ENCODE results near the gene MYOM1. TPM values are rescaled to one million over a fixed set of nuclear protein-coding genes. Genes with fewer than 3 reads are reported as not detected.

Gene MYOM1
- total RNA-seq, 1 donor from 2014 or later: 1.2 TPM

- Histone ChIP-seq H3K36me3 (no peaks in the 10 kb centered on the region), H3K4me3 (no peak overlapping the region), H3K27ac (peak overlapping the region; percentile 56), H3K27me3 (no peaks in the 10 kb centered on the region), H3K9me3 (no peaks in the 10 kb centered on the region), H3K4me1 (peaks cover 12% of the 10 kb centered on the region)
- TF ChIP-seq POLR2A (IDR thresholded peaks at IDR 0.05): no peak
- TF ChIP-seq CTCF (IDR thresholded peaks at IDR 0.05): no peak
- TF ChIP-seq POLR2AphosphoS5 (IDR thresholded peaks at IDR 0.05; ENCODE audit: insufficient read depth in 1 of 2, low read depth in 1 of 2): no peak
- no peak for DNase-seq (ENCODE audit: extremely low spot score in 2 of 2)
- intact Hi-C loops (cut with DNase I): loop anchor here (10.0 kb wide), 1 partner anchor 89 kb away; the partner anchor contains the start of gene MYL12A
Measured at GRCh38 chr18:3156325-3156640, 63.5 kb downstream of the MYOM1 start.

- intact Hi-C loops (cut with DNase I): loop anchor here (10.0 kb wide), 1 partner anchor 91 kb away; the partner anchor contains the start of gene MYL12A
- Histone ChIP-seq H3K27me3 (no peaks in the 10 kb centered on the region), H3K4me3 (no peak overlapping the region), H3K4me1 (peaks cover 12% of the 10 kb centered on the region), H3K27ac (no peak overlapping the region), H3K36me3 (no peaks in the 10 kb centered on the region), H3K9me3 (no peaks in the 10 kb centered on the region)
- no peak for TF ChIP-seq CTCF (IDR thresholded peaks at IDR 0.05)
- no peak for TF ChIP-seq POLR2AphosphoS5 (IDR thresholded peaks at IDR 0.05; ENCODE audit: insufficient read depth in 1 of 2, low read depth in 1 of 2)
- TF ChIP-seq POLR2A (IDR thresholded peaks at IDR 0.05): no peak
- no peak for DNase-seq (ENCODE audit: extremely low spot score in 2 of 2)
Measured at GRCh38 chr18:3154214-3154613, 65.6 kb downstream of the MYOM1 start.

- TF ChIP-seq POLR2A (IDR thresholded peaks at IDR 0.05): no peak
- no peak for TF ChIP-seq CTCF (IDR thresholded peaks at IDR 0.05)
- no peak for TF ChIP-seq POLR2AphosphoS5 (IDR thresholded peaks at IDR 0.05; ENCODE audit: insufficient read depth in 1 of 2, low read depth in 1 of 2)
- Histone ChIP-seq H3K27ac (no peak overlapping the region), H3K27me3 (no peaks in the 10 kb centered on the region), H3K36me3 (no peaks in the 10 kb centered on the region), H3K4me1 (peaks cover 12% of the 10 kb centered on the region), H3K9me3 (no peaks in the 10 kb centered on the region), H3K4me3 (no peak overlapping the region)
- intact Hi-C loops (cut with DNase I): loop anchor here (10.0 kb wide), 1 partner anchor 92 kb away; the partner anchor contains the start of gene MYL12A
- no peak for DNase-seq (ENCODE audit: extremely low spot score in 2 of 2)
Measured at GRCh38 chr18:3153107-3153704, 66.6 kb downstream of the MYOM1 start.

- no peak overlapping the region for H3K27ac ChIP-seq
- no peak overlapping the region for H3K4me3 ChIP-seq
- intact Hi-C loops (cut with DNase I): loop anchor here (10.0 kb wide), 1 partner anchor 93 kb away; the partner anchor contains the start of gene MYL12A
- DNase-seq (ENCODE audit: extremely low spot score in 2 of 2): no peak
- H3K36me3 ChIP-seq: no peaks in the 10 kb centered on the region
- TF ChIP-seq POLR2AphosphoS5 (IDR thresholded peaks at IDR 0.05; ENCODE audit: insufficient read depth in 1 of 2, low read depth in 1 of 2): no peak
- TF ChIP-seq CTCF (IDR thresholded peaks at IDR 0.05): no peak
- no peak for TF ChIP-seq POLR2A (IDR thresholded peaks at IDR 0.05)
- no peaks in the 10 kb centered on the region for H3K27me3 ChIP-seq
- peaks cover 12% of the 10 kb centered on the region for H3K4me1 ChIP-seq
- no peaks in the 10 kb centered on the region for H3K9me3 ChIP-seq
Measured at GRCh38 chr18:3152294-3152693, 67.5 kb downstream of the MYOM1 start.
